A172 (cell line): ENCODE measurements around the gene AXL. TPM values are rescaled to one million over a fixed set of nuclear protein-coding genes. Genes with fewer than 3 reads are reported as not detected.
"Not testable (repeated sequence)": the region's sequence is repeated elsewhere in the genome, so short reads cannot be mapped to it uniquely, and the experiment has no call there.

Source experiments
- DNase-seq: peaks from one replicate; pipeline ENCODE4 v3.0.0-alpha.2; 2015; ENCODE audit warnings: low spot score
- total RNA-seq: library from RNA; depleted of rRNA; stranded (reverse); fragments of >200 nt; shearing (Covaris generic); gene quantifications from 2 replicates; pipeline ENCODE4 v1.2.3, GENCODE V29; 2014; rRNA removed

AXL gene
- total RNA-seq = 418 and 457 TPM in 2 replicates

GRCh38 chr19:41218615-41219507 lies at the start of gene AXL:
Gene AXL (plus strand): TSS chr19:41219223. CDS start chr19:41219393, 170 bp downstream.
- DNase-seq = peak; percentile 89

DNA sequence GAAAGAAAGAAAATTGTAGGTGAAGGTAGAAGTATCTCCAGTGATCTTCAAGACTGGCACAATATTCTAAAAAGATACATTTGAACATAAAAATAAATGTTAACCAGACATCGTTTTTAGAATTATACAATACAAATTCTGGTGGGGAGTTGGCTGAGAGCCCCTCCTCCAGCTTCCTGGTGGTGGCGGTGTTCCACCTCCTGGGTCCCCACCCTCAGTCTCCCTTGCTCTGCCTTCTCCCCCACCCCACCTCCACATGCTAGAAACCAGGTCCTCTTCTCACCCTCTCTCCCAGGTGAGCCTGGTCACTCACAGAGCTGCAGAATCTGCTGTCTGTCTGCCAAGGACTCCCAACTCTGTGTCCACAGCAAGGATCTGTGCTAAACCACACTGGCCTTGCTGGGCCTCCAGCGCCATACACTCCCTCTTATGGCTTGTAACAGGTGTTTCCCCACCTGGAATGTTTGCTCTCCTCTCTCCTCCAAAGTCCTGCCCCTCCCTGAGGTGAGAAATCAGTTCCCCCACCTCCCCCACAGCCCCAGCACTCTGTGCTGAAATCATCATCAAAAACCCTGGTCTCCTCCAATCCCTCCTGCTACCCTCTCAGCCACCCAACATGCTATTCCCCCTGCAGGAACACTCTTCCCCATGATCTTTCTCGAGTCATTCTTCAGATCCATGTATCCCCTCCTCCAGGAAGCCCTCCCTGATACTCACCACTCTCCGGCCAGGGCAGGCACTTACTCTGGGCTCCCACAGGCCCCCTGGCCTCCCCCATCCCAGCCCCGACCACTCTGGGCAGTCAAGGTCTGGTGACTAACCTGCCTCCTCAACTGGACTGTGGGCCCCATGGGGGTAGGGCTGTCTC lies 46.5 kb upstream of the AXL start:
- DNase-seq = no peak

- no peak for DNase-seq
Measured at GRCh38 chr19:41174297-41174928, 44.6 kb upstream of the AXL start.

DNA sequence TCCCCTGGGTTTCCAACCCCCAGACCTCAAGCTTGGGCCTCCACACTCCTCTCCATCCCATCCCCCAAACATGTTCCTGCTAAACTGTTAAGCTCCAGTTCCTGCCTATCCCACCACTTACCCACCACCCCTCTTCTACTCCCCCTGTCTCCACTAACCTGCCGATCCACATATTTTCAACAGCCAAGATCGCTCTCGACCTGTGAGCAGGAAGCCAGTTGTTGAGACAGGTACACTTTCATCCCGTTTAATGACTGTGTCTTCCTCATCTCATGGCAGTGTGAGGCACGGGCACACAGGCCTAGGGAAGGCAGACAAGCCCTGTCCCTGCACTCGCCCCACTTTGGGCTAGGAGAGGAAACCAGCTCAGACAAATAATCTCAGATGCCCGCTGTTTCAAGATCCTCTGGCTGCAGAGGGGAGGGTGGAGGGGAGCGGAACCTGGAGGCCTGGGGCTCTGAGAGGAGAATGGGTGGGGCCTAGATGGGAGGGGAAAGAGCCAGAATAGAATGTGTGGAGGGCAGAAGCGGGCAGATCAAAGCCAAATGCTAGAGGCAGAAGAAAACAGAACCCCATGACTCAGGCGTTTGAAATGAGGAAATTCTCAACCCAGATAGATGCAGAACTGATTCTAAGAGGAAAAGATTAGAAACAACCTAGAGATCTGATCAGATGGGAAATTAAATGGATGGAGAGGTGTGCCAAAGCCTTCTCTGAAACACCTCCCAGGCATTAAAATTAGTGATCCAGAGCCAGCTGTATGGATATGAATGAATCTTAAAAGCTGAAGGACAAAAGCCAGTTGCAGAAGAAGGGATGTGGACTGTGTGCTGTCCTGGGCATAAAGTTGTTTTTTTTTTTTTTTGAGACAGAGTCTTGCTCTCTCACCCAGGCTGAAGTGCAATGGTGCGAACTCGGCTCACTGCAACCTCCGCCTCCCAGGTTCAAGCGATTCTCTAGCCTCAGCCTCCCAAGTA lies 42.9 kb upstream of the AXL start:
- peak; percentile 92 for DNase-seq

GRCh38 chr19:41180173-41180572 lies 38.9 kb upstream of the AXL start:
- not testable (repeated sequence) for DNase-seq

- no peak for DNase-seq
Measured at GRCh38 chr19:41186971-41187883, 31.8 kb upstream of the AXL start.

DNA sequence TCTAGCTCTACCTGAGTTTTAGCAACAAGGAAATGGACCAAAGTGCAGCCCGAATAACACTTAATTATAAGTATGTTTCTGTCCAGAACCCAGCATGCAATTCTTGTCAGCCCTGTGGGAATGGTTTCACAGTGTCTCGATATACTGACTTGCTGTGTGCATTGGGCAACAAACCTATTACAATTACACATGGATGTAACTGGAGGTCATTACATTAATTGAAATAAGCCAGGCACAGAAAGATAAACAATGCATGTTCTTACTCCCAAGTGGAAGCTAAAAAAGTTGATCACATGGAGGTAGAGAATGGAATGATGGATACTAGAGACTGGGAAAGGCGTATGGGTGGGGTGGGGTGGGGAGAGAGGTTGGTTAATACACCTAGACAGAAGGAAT lies 31.1 kb upstream of the AXL start:
- DNase-seq = no peak

DNA sequence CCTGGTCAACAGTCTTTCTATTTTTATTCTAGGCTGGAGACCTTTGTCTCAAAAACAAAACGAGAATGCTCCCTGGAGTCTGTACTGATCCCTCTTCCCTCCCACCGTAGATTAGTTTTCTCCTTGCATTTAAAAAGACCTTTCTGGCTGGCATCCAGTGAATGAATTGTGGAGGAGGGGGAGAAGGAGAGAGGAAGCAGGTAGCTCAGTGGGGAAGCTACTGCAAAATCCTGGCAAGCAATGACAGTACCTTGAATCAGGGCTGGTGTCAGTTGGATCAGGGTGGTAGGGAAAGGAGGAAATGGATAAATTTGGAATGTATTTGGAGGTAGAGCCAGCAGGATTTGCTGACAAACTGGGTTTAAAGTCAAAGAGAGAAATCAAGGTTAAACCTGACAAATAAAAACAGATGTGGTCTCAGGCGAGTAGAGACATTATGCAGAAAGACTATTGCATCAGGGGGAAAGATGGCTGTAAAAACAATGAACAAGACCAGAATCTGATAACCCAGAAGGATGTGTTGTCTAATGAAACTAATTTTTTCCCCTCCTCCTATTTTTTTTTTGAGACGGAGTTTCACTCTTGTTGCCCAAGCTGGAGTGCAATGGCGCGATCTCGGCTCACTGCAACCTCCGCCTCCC lies 29.5 kb upstream of the AXL start:
- no peak for DNase-seq

DNA sequence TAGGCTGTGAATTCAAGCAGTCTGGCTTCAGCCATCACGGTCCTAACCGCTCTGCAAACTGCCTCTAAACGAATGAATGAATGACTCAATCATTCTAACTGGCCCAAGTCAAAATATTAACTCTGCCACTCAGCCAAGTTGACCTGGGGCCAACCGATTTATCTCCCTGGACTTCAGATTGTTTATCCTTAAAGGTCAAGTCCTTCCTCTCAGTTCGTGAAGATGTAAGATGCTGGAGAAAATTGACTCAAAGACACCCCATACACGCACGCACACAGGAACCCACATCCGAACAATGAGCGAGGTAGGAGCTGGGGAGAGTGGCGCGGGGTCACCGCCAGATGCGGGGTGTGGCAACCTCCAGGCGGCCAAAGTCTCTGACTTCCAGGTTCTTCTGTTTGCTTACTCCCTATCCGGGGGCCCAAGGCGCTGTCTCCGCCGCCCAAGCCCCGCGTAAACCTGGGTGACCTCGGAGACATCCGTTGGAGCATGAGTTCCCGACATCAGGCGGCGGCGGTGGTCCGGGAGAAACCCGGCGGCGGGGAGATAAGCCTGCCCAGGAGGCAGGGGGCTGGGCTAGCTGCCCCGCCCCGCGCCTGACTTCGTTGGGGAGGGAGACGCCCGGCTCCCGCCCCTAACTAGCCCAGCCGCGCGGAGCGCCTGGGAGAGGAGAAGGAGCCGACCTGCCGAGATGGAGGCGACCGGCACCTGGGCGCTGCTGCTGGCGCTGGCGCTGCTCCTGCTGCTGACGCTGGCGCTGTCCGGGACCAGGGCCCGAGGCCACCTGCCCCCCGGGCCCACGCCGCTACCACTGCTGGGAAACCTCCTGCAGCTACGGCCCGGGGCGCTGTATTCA lies 26.2 kb upstream of the AXL start, which contains the start of gene CYP2S1:
Gene CYP2S1 (plus strand): TSS at position 646 of the 856 bp plus-strand sequence. CDS start 46 bp downstream, at position 692.
- DNase-seq = peak; percentile 34

DNA sequence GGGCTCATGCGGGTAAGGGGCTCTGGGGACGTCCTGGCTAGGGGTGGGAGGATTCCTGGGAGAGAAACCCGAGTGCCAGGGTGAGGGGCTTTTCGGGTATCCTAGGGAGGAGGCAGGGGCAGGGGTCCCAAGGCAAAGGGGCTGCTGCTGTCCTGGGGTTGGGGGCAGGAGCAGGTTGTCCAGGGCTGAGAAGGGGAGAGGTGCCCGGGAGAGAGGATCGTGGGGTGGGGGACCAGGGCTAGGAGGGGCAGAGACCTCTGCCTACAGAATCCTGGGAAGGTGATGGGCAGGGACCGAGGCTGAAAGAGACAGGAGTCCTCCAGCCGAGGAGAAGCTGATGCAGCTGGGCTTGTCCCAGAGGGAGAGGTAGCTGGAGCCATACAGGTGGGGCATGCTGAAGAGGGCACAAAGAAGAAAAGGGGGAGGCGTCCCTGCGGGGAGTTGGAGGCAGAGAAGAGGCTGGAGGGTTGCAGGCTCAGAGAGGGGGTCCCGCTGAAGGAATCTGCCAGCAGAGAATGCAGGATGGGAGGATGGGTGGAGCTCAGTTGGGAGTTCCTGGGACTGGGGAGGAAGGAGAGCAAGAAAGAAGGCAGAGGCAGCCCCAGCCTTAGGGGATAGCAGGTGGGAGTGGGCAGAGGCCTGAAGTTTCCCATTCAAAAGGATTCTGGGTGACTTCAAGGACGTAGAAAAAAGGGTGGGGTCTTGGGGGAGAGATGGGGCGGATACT lies 25.4 kb upstream of the AXL start:
- no peak for DNase-seq

DNA sequence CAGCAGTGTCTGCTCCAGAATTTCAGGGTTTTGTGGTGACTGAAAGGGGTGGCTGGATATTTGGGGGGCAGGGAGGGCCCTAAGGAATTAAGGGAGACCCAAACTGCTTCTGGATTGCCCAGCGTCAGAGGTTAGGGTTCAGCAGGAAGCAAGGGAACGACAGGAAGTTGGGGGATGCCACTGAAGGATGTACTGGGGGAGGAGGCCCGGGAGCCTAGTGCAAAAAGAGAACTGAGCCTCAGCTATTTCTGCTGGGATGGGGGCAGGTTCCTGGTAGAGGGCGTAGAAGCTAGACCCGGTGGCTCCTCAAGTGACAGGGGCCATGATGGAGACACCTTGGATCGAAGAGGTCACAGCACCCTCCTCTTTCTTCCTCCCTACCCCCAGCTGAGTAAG lies 24.9 kb upstream of the AXL start:
- DNase-seq = no peak

- peak; percentile 35 for DNase-seq
Measured at GRCh38 chr19:41195675-41196497, 23.1 kb upstream of the AXL start.

DNA sequence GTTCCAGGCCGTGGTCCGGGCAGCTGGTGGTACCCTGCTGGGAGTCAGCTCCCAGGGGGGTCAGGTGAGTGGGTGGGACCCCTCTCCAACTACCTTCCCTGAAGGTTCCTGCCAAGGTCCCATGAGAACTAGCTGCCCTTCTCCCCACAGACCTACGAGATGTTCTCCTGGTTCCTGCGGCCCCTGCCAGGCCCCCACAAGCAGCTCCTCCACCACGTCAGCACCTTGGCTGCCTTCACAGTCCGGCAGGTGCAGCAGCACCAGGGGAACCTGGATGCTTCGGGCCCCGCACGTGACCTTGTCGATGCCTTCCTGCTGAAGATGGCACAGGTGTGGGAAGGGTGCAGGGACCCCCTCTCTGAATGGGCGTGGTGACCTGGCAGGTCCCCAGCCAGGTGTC lies 20.5 kb upstream of the AXL start:
- DNase-seq = no peak

- DNase-seq = no peak
Measured at GRCh38 chr19:41203371-41203770, 15.7 kb upstream of the AXL start.

- DNase-seq = peak; percentile 85
Measured at GRCh38 chr19:41204338-41204737, 14.7 kb upstream of the AXL start.

DNA sequence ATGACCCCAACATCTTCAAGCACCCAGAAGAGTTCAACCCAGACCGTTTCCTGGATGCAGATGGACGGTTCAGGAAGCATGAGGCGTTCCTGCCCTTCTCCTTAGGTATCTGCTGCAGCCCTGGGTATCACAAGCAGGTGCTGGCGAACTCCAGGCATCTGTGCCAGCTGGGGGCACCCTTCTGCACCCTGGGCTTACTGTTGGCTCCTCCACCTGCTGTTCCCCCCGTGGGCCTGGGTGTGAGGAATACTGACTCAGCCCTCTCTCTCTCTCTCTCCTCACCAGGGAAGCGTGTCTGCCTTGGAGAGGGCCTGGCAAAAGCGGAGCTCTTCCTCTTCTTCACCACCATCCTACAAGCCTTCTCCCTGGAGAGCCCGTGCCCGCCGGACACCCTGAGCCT lies 13.0 kb upstream of the AXL start:
- no peak for DNase-seq

GRCh38 chr19:41206456-41206855 lies 12.6 kb upstream of the AXL start:
- no peak for DNase-seq
